Esophagus muscularis mucosa (tissue), 4 donors: ENCODE measurements around the gene KITLG. TPM values are rescaled to one million over a fixed set of nuclear protein-coding genes. Genes with fewer than 3 reads are reported as not detected.

ENCODE experiments used
- DNase-seq: peaks from one replicate; pipeline ENCODE4 v3.0.0-alpha.2; 2017; ENCODE audit errors: extremely low spot score
- H3K27ac ChIP-seq, 4 donors: fragments of 200-600 bp; sonication (generic); replicated peaks in 1 of 4; 1 replicate in 3 of 4; 2 replicates in 1 of 4; pipeline ENCODE4 v1.5.1; 2016 to 2019; ENCODE audit warnings: mild to moderate bottlenecking in 1 of 4
- H3K27me3 ChIP-seq, 4 donors: fragments of 200-600 bp; sonication (generic); one replicate each; pipeline versions ENCODE4 v1.5.1 to v1.6.0; 2016 to 2019
- H3K36me3 ChIP-seq, 4 donors: fragments of 200-600 bp; sonication (generic); one replicate each; pipeline ENCODE4 v1.5.1; 2016 to 2019
- H3K4me1 ChIP-seq, 4 donors: fragments of 200-600 bp; sonication (generic); one replicate each; pipeline ENCODE4 v1.5.1; 2016 to 2019
- H3K4me3 ChIP-seq, 4 donors: fragments of 200-600 bp; sonication (generic); 1 replicate in 2 of 4; 2 replicates in 2 of 4; pipeline ENCODE4 v1.5.1; 2016 to 2019; ENCODE audit warnings: mild to moderate bottlenecking in 4 of 4, moderate library complexity in 1 of 4
- H3K9me3 ChIP-seq, 4 donors: fragments of 200-600 bp; sonication (generic); 1 replicate in 3 of 4; 2 replicates in 1 of 4; pipeline ENCODE4 v1.5.1; 2016 to 2019
- EP300 ChIP-seq: sonication (generic); formaldehyde crosslinking; IDR thresholded peaks from one replicate; pipeline ENCODE4 v1.6.1; 2017; ENCODE audit warnings: antibody characterized with exemption
- POLR2A ChIP-seq: fragments of 450-650 bp; IDR thresholded peaks from one replicate; pipeline ENCODE4 v1.6.1; 2017; ENCODE audit warnings: antibody characterized with exemption, moderate library complexity, mild to moderate bottlenecking, low read depth
- POLR2AphosphoS5 ChIP-seq, 2 donors: sonication (generic); formaldehyde crosslinking; IDR thresholded peaks; one replicate each; pipeline ENCODE4 v1.6.1; 2017; ENCODE audit warnings: antibody characterized with exemption in 2 of 2
- WGBS: methylation state at CpG from one replicate; pipeline ENCODE4 v1.1.5; 2018; 5-methylcytosine and 5-hydroxymethylcytosine counted together
- intact Hi-C: fragments of 100-400 bp; cut with DNase I; formaldehyde crosslinking; loops from one replicate; pipeline ENCODE4 v1.15.1; 2023
- total RNA-seq, 4 donors: library from RNA; depleted of rRNA; stranded (reverse); fragments of >200 nt; gene quantifications; one replicate each; pipeline versions ENCODE4 v1.1.0 to v1.2.1, GENCODE V29; 2016
- TF ChIP-seq, protein P1 (sequence below), 3 experiments: fragments of 200-600 bp in 2 of 3; fragments of 450-650 bp in 1 of 3; sonication (generic) in 2 of 3; IDR thresholded peaks; one replicate each; pipeline ENCODE4 v1.5.1; 2017 to 2019; ENCODE audit warnings: antibody characterized with exemption in 3 of 3, mild to moderate bottlenecking in 2 of 3, moderate library complexity in 1 of 3

The KITLG gene
- total RNA-seq, 4 donors from 2014 or later = 71.7 to 147 (median 121) TPM

DNA sequence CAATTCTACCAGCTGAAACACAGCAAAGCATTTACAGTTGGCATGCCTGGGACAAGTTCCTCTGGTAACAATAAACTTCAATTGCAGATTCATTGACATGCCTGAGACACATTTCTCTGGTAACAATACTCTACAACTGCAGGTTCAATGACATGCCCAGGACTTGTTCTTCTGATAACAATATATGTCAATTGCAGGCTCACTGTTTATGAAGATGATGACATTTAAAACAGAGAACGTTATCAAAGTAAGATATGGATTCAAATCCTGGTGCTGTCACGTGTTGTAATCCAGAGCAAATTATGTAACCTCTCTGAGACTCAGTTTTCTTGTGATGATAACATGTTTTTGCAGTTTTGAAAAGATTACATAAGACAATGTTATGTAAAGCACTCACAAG, 20.5 kb downstream of the KITLG start:
- Histone ChIP-seq H3K36me3 (no peaks in the 10 kb centered on the region), H3K9me3 (no peaks in the 10 kb centered on the region), H3K4me1 (peaks cover 16 to 97% (median 79%) of the 10 kb centered on the region in 4 donors), H3K27ac (peak overlapping the region; percentile 18 to 75 (median 58)), H3K27me3 (no peaks in the 10 kb centered on the region), H3K4me3 (no peak overlapping the region)
- TF ChIP-seq, protein P1, sequence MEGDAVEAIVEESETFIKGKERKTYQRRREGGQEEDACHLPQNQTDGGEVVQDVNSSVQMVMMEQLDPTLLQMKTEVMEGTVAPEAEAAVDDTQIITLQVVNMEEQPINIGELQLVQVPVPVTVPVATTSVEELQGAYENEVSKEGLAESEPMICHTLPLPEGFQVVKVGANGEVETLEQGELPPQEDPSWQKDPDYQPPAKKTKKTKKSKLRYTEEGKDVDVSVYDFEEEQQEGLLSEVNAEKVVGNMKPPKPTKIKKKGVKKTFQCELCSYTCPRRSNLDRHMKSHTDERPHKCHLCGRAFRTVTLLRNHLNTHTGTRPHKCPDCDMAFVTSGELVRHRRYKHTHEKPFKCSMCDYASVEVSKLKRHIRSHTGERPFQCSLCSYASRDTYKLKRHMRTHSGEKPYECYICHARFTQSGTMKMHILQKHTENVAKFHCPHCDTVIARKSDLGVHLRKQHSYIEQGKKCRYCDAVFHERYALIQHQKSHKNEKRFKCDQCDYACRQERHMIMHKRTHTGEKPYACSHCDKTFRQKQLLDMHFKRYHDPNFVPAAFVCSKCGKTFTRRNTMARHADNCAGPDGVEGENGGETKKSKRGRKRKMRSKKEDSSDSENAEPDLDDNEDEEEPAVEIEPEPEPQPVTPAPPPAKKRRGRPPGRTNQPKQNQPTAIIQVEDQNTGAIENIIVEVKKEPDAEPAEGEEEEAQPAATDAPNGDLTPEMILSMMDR (IDR thresholded peaks at IDR 0.05) = no peak
- TF ChIP-seq POLR2A = no peak
- TF ChIP-seq EP300 = no peak
- TF ChIP-seq POLR2AphosphoS5 (IDR thresholded peaks at IDR 0.05) = no peak
- no peak for DNase-seq
- intact Hi-C loops = loop anchor here (10.0 kb wide), 1 partner anchor 315 kb away; no protein-coding TSS in a partner anchor
- WGBS = 46% methylated on average over 2 of the region's 2 CpGs

DNA sequence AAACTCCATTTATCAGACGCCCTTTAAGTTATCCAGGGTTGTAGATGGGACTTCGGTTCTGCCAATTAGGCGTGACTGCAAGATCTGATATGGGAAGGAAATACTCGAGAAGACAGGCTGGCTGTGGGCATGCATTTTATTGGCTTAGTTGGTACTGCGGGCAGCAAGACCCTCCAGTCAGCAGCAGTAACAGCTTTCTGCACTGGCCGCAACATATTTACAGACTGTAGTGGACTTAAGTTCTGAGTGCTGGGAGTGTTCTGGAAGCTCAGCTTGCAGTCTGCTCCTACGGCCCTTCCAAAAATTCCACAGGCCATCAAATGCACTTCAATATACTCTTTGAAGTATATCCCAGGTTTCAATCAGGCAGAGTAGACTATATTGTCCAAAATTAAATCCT, 21.1 kb downstream of the KITLG start:
- Histone ChIP-seq H3K27ac (peak overlapping the region; percentile 56 to 75 (median 58)), H3K4me1 (peaks cover 19 to 97% (median 81%) of the 10 kb centered on the region in 4 donors), H3K9me3 (no peaks in the 10 kb centered on the region), H3K27me3 (no peaks in the 10 kb centered on the region), H3K36me3 (no peaks in the 10 kb centered on the region), H3K4me3 (no peak overlapping the region)
- intact Hi-C loops = no loop called here
- TF ChIP-seq, protein P1 (IDR thresholded peaks at IDR 0.05) = no peak
- no peak for TF ChIP-seq EP300
- no peak for TF ChIP-seq POLR2A
- TF ChIP-seq POLR2AphosphoS5 (IDR thresholded peaks at IDR 0.05) = no peak
- DNase-seq = no peak
- 71% methylated on average over 7 of the region's 7 CpGs for WGBS

DNA sequence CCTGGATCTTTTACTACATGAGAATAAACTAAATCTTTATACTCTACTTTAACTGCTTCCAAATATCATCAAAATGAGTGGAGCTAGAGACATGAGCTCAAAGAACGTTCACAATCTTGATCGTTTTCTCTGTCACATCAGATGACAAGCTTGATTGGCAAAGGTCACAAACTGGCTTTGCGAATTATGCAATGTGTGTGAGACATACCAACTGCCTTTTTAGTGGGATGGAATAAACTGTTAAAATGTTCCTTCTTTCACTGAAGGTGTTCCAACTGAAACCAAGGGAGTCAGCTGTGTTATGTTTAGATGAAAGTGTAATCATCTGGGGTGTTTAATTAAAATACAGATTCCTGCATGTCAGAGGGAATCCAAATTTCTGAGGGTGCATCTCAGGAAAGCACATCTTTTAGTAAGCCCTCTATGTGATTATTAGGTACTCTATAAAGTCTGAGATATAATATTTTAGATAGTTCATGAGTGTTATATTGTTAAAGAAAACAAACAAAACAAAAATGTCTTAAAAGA, 21.9 kb downstream of the KITLG start:
- DNase-seq = no peak
- TF ChIP-seq EP300 = no peak
- peak in 1 of 2 donors; percentile 39 for TF ChIP-seq POLR2AphosphoS5 (IDR thresholded peaks at IDR 0.05)
- TF ChIP-seq, protein P1 (IDR thresholded peaks at IDR 0.05) = no peak
- no peaks in the 10 kb centered on the region for H3K36me3 ChIP-seq
- H3K27ac ChIP-seq = peak overlapping the region; percentile 31 to 75 (median 57)
- whole genome bisulfite sequencing = 34% methylated on average over 3 of the region's 3 CpGs
- no peaks in the 10 kb centered on the region for H3K9me3 ChIP-seq
- H3K4me1 ChIP-seq = peaks cover 23 to 97% (median 81%) of the 10 kb centered on the region in 4 donors
- intact Hi-C loops = no loop called here
- H3K27me3 ChIP-seq = no peaks in the 10 kb centered on the region
- H3K4me3 ChIP-seq = no peak overlapping the region

DNA sequence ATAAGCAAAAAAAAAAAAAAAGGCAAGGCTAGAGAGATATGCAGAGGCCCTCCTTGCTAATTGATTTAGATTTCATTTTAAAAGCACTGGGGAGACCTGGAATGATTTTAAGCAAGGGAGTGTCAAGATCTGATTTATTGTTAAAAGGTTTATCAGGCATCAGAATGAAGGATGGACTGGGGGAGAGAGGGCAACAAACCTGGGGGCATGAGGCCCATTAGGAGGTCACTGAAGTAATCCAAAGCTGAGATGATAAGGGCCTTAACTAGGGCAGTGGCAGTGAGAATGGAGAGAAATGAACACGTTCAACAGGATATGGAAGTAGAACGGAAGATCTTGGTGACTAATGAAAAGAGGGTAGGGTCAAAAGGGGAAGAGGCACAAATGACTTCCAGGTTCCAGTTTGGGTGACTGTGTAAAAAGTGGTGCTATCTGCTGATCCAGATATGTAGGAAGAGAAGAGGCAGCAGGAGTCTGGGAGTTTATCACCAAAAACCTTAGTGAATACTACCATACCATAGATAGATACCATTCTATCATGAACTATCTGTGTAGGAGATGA, 24.0 kb downstream of the KITLG start:
- H3K27ac ChIP-seq = peak overlapping the region; percentile 31 to 75 (median 57)
- peaks cover 41 to 99% (median 91%) of the 10 kb centered on the region in 4 donors for H3K4me1 ChIP-seq
- no peaks in the 10 kb centered on the region for H3K27me3 ChIP-seq
- 63% methylated on average over 2 of the region's 2 CpGs for whole genome bisulfite sequencing
- intact Hi-C loops = no loop called here
- TF ChIP-seq POLR2AphosphoS5 (IDR thresholded peaks at IDR 0.05) (no peak), EP300 (no peak), POLR2A (no peak)
- TF ChIP-seq, protein P1 (IDR thresholded peaks at IDR 0.05) = no peak
- H3K36me3 ChIP-seq = no peaks in the 10 kb centered on the region
- no peak overlapping the region for H3K4me3 ChIP-seq
- no peak for DNase-seq
- H3K9me3 ChIP-seq = no peaks in the 10 kb centered on the region
